Naive B cell (primary cell): ENCODE results near the gene PTCD2. TPM values are rescaled to one million over a fixed set of nuclear protein-coding genes. Genes with fewer than 3 reads are reported as not detected.

Source experiments
- polyA plus RNA-seq, 6 donors: library from polyadenylated mRNA; unstranded; fragments of 300-500 nt; fragmentation: Illumina TruSeq; gene quantifications; one replicate each; pipeline ENCODE4 v1.2.3, GENCODE V29; 2021; ENCODE audit warnings: low read depth in 6 of 6

The PTCD2 gene
- polyA plus RNA-seq, 6 donors from 2014 or later = 0.11 to 5.8 (median 4.6) TPM

Other genes starting within 250 kb of the PTCD2 start
- gene MAP1B, start 212.9 kb upstream of the PTCD2 start, polyA plus RNA-seq = under 1 TPM; 0.18 to 0.90 (median 0.35) TPM
- 10 to 100 TPM; 35.4 to 45.2 (median 40.3) TPM for gene MRPS27, start 133 bp upstream of the PTCD2 start, polyA plus RNA-seq
- gene ZNF366, start 187.0 kb downstream of the PTCD2 start, polyA plus RNA-seq = not detected